PFSK-1 (cell line): ENCODE results near the gene PRRC2B.

Source experiments
- POLR2AphosphoS5 ChIP-seq: IDR thresholded peaks from 2 replicates; pipeline ENCODE4 v1.6.1; 2012; ENCODE audit warnings: low read depth, mild to moderate bottlenecking, control low read depth, low read length, moderate library complexity
- TAF1 ChIP-seq: IDR thresholded peaks from 2 replicates; pipeline ENCODE4 v1.6.1; 2012; ENCODE audit warnings: low read length, control low read depth, borderline replicate concordance; ENCODE audit not compliant: insufficient read depth

DNA sequence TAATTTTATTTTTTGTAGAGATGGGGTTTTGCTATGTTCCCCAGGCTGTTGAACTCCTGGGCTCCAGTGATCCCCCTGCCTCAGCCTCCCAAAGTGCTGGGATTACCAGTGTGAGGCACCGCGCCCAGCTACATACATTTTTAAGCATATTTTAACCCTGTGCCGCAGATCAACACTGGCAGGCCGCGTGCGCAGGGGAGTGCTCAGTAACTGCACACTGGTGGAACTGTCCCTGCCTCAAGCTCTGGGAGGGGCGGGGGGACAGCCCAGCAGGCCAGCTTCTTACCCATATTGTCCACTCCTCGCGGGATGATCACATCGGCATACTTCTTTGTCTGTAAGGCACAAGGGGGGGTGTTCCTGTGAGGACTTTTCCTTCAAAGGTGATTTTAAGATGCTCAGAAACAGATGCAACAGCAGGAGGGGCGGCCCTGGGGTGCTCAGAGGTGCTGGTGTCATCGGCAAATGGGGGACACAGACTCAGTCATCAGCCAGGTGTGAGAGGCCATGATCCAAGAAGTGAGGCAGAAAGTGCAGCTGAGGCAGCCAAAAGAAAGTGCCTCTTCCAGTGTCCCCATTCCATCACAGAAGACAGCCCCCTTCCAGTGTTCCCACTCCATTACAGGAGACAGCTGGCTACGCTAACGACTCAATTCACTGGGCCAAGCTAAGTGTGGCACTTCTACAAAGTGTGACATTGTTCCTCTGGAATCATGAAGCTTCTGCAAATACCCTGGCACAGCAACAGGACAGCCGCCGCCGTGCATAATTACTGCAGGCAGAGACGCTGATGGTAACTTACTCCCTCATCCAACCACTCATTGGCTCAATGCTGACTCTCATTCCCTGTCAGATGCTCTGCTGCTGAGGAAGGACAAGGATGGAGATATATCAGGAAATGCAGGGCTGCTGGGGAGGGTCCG, 132.0 kb downstream of the PRRC2B start:
- no peak for TF ChIP-seq TAF1
- no peak for TF ChIP-seq POLR2AphosphoS5
